ENCODE results near the gene TRIM44.

The TRIM44 gene

DNA sequence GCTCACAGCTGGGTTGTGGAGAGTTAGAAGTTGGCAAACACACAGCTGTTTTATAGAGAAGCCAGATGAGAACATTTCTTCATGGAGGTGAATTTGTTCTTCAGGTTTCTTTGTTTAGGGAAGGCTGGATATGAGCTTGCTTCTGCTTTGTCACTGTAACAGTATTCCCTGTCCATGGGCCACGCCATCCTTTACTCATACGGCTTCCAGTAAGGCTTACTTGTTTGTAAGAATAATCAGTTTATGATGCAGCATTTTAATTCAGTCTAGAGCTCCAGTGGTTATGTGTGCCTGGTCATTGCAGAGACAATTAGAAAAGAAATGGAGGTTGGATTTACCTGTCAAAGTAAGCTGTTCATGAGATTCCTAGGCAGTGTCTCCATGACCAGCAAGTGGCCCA lies 131.8 kb downstream of the TRIM44 start:
- DNase-seq, result no peak

DNA sequence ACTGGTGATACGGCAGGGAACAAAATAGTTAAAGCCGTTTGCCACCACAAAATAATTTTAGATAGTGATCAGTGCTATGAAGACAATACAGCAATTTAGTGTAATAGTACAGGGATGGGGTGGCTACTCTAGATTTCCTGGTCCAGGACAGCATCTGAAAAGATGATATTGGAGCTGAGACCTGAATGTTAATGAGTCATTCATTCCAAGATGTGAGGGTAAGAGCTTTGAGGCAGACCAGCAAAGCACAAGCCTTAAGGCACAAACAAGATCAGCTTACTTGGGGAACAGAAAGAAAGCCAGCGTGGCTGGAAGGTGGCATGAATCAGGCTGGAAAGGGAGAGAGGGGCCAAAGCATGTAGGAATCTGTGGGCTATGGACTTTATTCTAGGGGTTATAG lies 132.3 kb downstream of the TRIM44 start:
- DNase-seq, result no peak

DNA sequence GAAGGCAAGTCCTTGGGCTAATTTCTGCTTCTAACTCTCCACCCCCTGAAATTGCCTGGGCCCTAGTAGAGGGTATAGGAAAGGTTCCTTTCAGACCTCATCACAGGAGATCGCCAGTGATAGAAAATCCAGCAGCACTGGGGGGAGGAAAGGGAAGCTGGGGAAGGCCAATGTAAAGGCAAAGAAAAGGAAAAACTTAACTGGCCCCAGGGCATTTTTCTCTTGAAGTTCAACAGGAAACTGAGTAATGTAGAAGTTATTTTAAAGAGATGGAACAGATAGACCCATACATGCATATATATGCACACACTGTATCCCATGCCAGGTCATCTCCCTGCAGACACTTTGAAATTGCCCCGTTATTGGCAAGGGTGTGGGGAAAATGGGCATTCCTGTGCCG lies 134.0 kb downstream of the TRIM44 start:
- no peak for DNase-seq

DNA sequence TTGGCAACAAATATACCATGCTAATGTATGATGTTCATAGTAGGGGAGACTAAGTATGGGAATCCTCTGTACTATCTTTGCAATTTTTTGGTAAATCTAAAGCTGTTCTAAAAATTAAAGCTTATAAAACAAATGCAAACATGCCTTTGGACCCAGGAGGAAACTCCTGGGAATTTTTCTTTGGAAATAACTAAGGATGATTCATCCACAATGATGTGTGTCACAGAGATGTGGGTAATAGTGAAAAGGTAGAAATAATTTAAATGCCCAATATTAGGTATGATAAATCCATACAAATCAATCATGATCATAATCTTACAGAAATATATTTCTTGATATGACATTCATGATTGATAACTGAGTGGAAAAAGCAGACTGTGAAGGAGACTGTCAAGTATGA lies 135.8 kb downstream of the TRIM44 start:
- DNase-seq, result no peak

DNA sequence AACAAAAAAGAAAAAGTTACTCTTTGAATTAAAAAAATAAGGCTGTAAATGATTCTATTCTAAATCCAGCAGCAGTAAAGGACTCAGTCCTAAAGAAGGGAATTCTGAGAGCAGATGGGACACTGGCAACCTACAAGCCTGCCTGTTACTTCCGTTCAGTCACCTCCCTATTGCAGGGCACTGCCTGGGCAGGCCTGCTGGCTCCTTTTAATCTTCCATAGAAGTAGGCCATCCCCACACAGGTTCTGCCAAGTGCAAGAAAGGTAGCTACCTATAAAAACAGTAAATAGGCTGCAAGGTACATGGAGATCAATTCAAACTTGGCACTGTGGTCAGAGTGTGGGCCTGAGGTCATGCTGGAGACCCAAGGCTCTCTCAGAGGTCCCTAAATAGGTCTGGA lies 136.4 kb downstream of the TRIM44 start:
- no peak for DNase-seq

DNA sequence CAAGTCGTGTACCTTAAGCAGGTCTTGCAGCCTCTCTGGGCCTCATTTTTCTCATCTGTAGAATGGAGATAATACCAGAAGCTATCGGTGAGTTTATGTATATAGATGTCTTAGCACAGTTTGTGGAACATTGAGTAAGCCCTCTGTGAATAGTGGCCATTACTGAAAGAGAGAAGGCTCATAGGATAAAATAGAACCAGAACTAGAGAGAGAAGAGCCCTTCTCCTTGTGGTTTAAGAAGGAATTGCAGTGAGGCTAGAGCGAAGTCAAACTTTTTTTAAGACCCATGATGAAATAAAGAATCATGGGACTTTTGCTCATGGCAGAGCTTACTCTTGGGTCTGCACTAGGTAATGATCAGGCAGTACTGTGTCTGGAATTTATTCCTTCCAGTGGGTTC lies 137.1 kb downstream of the TRIM44 start:
- no peak for DNase-seq

DNA sequence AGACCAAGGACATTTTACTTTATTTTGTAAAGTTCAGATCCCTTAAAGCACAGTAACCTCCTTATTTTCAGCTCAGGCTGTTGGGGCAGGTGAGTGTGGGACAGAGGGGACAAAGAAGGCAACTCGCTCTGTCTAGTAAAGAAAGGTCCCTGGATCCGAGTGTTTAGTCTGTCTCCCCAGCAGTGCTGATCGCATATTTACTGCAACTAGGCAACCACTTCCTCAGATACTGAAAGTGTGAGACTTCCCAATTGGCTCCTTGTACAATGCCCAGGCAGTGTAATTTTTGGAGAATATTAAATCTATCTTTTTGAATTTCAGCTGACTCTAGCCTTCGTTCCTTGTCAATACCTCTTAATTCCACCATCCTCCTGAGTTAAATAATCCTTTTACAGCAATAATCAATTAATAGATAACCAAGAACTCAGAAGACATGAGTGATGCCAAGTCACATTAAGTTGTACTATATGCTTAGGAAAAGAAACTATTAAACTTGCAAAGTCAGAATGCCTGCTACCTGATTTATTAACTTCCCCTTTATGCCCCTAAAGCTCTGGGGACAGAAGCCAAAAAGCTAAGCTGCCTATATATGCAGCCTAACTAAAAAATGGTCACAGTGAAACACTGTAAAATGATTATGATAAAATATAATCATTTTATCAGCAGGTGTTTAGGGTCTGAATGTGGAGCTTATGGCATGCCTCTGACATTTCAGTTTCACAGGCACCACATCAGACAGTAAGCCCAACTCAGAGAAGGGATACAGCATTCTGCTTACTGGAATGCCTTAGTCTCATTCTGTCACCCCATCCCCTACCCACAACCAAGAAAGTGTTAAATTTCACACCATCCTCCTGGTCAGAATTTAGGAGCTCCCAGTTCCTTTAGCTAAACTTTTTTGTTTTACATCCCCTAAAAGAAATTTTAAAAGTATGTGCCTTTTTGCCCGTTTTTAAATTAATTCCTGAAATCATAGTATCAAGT lies 138.7 kb downstream of the TRIM44 start:
- DNase-seq, result no peak

DNA sequence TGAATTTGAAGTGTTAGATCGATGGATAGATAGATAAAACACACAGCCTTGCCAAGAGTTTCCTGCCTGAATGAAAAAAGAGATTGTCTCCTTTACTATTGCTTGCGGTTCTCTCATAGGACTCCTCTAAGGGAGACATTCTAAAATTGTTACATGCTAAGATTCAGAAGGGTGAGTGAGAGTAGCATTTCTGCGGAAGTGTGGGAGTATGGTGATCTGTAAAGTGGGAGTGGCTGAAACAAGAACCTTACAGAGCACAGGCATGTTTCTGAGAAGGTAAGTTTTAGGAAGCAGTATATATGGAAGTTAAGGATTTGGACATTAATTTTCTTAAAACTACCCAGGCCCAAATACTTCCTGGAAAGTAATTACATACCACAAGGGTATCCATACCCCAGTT lies 139.6 kb downstream of the TRIM44 start:
- DNase-seq, result no peak

DNA sequence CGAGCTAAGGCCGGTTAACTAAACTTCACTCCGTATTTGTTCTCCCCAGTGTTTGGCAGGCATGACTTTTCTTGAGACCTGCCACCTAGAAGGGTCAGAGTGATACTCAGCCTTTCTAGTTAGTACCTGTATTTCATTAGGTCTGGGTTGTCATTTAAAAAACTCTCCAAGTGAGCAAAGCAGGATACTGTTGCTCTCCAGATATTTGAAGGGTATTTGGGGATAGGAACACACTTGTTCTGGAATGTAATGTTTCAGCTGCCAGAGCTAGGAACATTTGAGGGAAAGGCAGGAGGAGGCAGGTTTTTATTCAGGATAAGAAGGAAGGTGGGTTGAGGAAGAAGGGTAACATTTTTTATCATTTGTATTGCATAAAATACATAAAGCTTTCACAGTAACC lies 140.1 kb downstream of the TRIM44 start:
- DNase-seq, result no peak

DNA sequence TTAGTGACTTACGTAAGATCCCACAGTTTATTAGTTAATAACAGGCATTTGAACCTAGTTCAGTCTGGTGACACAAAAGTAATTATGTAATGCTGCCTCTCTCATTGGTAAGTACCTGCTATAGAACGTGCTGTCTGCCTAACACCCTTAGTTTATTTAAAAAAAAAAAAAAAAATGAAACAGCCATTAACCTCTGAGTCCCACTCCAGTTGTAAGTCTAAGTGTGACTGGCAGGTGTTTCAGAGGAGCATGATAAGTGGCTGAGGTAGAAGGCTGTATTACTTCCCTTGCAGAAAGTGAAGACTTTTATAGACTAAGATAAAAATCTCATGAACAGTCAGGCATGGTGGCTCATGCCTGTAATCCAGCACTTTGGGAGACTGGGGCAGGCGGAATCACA lies 140.5 kb downstream of the TRIM44 start:
- no peak for DNase-seq

DNA sequence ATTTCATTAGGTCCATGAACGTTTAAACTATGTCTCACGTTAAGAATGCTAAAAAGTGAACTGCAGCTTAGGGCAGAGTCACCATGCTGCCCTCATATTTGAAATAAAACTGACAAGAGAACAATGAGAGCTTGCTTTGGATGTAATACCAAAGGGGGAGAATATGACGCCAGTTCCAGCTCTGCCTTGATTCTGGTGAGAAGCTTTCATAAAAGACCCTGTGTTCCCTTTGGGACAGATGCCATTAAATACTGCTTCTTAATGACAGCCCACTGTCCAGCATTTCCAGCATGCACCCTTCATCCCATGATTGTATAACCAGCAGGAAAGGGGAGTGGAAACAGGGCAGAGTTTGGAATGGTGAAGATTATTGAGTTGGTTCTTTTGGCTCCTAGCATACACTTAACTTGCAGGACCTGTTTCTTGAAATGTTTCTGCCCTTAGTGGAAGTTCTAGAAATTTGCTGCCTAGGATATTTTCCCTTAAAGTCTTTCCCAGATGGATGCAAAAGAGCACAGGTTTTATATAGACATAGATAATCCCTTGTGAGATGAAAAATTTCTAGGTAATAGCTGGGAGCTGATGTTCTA lies 142.0 kb downstream of the TRIM44 start:
- no peak for DNase-seq

DNA sequence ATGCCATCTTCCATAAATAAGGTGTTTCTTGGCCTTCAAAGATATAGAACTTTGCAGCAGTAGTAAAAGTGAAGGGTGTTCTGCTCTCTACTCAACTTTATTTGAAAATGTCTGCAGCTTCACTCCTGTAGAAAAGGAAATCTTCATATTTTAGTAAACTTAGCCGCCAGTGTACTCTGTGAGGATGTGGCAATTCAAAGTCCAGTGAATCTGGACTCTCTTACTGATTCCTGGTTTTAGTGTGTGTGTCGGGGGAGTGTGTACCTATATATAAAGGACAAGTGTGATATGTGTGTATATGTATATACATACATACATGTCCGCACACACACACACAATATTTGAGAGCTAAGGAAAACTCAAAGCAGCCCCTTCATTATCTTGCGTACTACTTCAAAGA lies 147.0 kb downstream of the TRIM44 start:
- DNase-seq, result no peak

DNA sequence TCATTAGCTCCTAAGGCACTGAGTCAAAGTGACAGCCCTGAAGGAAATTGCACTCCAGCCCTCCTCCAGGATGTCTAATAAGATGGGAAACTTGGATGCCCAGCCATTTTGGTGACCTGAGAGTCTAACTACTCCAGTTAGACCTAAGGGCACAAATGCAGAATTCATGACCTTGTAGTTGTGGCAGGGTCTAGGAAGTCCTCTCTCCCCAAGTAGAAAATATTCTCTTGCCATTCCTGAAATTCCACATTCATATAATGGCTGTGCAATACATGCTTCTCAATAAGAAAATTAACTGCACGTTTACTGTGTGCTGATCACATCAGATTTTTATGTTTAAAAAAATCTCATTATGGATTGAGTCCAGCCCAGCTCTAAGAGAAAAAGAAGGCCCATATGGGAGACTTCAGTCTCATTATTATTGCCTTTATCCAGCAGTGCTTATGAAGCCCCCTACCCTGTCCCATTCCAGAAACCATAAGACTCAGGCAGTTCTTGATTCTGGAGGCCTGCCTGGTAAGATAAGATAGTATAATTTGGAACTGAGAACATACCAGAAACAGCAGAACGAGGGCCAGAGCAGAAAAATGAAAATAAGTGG lies 147.6 kb downstream of the TRIM44 start:
- no peak for DNase-seq

DNA sequence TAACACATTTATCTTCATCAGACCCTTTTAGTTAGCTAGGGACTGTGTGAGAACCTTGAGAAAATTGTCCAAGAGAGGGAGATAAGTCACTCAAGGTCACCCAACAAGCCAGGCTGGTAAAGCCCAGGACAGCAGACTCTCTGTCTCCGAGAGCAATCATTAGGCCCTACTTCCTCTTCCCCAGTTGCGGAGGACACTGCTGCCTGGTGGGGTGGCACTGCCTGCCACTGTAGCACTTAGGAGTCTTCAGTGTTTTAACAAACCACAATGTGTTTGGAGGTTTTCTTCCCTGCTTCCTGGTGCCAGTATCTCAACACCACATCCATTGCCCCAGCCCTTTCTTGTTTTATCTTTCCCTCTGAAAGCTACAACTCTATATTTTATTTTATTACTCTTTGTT lies 149.2 kb downstream of the TRIM44 start:
- DNase-seq, result no peak

DNA sequence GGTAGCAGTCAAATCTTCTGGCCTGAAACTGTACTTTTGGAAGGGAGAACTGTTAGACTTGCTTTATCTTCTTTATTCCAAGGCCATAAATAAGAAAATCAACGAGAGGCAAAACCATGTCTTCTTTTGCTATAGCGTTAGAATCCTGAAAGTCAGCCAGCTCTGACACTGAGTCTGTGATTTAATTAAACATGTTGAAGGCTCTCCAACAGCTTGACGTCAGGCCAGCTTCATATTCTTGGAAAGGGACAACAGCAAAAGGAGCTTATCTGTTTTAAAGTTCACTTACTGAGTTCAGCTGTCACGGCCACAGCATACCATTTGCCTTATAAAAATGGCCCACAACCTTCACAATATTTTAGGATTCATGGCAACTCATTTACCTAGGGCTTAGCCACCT lies 150.3 kb downstream of the TRIM44 start:
- no peak for DNase-seq

DNA sequence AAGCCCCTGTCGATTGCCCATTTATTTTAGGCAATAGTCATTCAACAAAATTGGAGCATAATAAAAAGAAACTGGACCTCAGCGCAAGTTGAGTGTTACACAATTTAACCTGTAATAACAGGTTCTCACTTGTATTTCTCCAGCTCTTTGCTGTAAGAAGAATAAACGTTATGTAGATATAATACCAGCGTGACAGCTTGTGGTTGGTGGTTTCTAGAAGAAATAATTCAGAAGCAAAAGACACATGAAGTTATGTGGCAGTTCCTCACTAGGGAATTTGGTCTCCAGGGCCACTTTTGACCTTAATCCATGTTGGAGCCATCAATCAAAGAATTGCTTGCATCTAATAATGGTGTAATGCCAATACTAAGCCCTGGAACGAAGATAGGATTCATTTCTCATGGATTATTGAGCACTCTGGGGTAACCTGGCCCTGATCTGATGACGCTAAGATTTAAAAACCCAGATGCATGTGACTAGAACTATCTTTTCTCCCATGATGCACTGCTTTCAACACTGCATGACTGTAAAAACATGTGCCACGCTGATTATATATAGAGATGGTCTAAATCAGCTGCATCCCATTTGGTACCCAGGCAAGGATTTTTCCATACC lies 151.6 kb downstream of the TRIM44 start:
- DNase-seq, result no peak

DNA sequence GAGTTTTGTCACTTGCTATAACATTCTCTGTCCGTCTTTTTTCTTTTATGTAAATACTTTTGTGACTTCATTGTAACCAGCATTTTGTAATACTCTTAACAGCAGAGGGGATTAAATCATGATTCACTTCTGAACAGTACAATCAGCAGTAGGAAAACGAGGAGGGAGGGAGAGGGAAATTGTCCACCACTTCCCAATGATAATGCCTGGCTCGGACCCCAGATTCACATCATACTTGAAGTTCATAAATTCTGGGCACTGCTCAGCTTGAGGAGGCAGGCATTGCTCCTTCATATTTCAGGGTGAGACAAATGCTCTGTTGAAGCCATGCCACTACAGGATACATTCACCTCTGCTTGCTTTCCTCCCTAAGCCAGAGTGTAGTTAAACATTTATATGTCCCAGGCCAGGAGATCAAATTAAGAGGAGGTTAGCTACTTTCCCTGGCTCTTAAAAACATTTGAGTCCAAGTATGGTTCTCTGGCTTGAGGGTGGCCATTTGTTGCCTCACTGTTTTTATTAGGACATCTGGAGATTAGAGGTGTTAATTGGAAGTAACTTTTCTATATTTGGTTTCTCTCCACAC lies 152.2 kb downstream of the TRIM44 start:
- DNase-seq, result no peak

DNA sequence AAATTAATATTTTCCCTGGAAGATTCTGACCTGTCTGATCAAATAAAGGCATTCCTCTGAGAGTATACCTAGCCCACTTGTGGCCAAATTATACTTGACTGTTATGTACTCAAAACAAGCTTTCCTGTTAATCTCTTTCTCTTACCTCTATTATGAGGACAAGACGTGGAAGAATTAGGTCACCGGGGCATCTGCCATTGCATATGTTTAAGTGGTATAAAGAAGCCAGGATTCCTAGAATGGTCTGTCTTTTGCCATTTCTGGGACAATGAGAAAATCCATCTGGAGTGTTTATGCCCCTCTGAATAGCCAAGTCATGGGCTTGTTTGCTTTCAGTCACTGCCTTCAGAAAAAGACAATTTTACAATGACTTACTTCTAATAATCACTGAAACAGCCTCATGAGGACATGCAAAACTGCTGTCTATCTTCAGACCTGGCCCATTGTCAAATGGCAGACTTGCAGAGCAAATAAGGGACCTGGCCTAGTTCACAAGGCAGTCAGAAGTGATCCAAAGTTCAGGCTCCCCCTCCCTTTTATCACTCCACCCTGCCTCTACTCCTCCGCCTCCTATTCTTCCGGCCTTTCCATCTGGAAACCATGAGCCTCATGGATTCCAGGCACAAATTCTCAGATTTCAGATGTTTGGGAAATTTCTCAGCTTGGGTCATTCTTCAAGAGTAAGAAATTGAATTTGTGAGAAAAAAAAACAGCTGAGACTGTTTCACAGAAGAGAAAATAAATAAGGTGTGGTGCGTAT lies 153.2 kb downstream of the TRIM44 start:
- DNase-seq, result no peak

DNA sequence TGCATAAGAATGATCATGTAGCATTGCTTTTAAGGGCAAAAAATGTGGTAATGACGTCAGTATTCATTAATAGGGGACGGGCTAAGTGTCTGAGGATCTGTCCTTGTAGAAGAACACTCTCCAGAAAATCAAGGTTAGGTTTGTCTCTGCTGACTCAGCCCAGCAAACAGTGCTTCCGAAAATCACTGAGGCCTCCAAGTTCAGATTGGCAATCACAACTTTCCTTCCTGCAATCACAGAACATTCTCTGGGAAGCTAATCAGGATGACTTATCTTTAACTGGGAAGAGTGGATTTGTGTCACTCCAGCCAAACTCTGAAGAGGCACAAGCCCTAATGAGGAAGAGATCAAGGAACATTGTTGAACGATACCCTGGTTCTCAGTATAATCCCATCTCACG lies 158.0 kb downstream of the TRIM44 start:
- no peak for DNase-seq

DNA sequence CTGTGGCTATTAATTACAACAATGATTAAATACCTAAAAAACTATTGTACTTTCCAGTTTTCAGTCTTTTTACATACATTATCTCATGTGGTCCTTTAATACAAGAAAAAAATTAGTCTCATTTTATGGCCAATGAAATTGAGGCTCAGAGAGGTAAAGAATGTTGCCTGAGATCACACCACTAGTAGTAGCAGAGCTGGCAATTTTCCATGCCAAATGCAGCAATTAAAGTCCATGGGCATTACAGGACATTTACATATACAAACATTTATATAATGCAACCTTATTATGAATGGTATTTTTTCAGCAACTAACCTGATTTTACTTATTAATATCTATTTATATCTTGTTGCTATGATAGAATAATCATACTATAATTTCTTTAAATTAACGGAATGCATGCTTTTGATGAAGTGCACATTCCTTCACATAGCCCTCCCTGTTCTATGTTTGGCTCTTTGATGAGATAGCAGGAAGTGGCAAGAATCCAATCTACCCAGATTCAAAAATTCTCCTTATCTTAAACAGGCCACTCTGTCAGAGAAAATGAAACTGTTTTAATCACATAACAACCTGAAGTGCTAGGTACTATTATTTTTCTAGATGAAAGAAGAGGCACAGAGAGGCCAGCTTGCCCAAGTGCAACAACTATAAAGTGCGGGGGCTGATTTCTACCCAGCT lies 160.4 kb downstream of the TRIM44 start:
- DNase-seq, result no peak

DNA sequence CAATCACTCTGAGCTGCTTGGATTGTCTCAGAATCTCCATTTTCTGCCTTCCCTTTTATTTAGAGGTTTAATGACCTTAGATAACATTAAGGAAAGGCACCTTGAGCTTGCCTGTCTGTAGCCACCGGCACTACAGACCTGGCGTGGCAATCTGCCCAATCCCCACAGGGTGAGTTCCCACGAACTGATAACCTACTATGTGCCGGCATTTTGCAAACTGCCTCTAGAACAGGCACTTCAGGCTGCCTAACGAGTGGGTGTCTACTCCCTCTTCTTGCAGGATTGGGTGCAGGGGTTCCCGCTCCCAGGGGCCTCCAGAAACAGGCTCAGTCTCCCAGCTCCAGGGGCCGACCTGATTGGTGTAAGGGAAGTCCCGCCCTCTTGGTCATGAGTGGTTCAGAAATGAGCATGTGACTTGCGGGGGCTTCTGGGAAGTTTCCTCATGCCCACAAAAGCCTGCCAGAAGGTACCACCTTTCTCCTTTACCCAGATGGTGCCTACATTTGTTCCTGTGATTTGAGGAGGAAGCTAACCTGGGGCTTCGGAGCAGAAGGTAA lies 161.2 kb downstream of the TRIM44 start:
- DNase-seq, result no peak

DNA sequence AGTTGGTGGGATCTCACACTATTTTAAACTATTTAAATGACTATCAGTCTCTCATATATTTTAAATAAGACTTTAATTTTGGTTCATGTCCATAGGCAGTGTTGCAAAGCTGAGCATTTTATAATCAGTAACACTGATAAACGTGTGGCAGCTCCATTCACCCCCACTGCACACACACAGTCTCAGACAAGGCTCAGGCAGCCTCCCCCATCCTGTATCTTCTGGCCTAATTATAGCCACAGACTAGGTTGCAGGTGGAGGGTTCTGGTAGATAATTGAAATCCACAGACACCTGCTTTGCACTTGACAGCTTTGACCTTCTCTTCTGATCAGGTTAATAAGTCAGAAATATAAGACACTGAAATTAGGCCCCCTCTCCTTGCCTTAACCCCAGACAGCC lies 162.8 kb downstream of the TRIM44 start:
- no peak for DNase-seq
